ENCODE measurements around the gene CYP4Z1.

DNA sequence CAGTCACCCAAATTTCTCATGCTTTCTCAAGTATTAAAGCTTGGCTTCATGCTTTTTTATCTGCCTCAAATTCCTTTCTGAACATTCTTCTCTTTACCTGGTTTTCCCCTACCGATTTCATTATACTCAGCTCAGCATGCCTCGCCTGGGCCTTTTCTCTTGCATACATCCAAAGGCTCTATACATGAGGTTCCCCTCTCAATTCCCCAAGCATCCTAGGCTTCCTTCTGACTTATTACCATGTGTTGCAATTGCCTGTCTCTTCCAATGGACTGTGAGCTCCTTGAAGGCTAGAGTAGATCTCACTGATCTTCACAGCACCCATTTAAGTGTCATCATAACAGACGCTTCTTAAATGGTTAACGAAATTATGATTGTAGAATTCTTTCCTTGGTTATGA, 46.1 kb downstream of the CYP4Z1 start:
- TF ChIP-seq CTCF (IDR thresholded peaks at IDR 0.05) (no peak), POLR2AphosphoS5 (IDR thresholded peaks at IDR 0.05) (no peak)

Data from upper lobe of left lung (tissue), 4 donors.